Astrocyte (in vitro differentiated cells and primary cell): Measurements from ENCODE around the gene ANGEL2.

ENCODE experiments used
- CTCF ChIP-seq: IDR thresholded peaks from 2 replicates; pipeline ENCODE4 v1.5.1; 2011; ENCODE audit warnings: low read depth, mild to moderate bottlenecking, inconsistent platforms, low read length, moderate library complexity; ENCODE audit not compliant: insufficient read depth
- EZH2 ChIP-seq: IDR thresholded peaks from 2 replicates; pipeline ENCODE4 v1.6.1; 2012; ENCODE audit warnings: mild to moderate bottlenecking, low read length, inconsistent platforms; ENCODE audit not compliant: insufficient read depth

DNA sequence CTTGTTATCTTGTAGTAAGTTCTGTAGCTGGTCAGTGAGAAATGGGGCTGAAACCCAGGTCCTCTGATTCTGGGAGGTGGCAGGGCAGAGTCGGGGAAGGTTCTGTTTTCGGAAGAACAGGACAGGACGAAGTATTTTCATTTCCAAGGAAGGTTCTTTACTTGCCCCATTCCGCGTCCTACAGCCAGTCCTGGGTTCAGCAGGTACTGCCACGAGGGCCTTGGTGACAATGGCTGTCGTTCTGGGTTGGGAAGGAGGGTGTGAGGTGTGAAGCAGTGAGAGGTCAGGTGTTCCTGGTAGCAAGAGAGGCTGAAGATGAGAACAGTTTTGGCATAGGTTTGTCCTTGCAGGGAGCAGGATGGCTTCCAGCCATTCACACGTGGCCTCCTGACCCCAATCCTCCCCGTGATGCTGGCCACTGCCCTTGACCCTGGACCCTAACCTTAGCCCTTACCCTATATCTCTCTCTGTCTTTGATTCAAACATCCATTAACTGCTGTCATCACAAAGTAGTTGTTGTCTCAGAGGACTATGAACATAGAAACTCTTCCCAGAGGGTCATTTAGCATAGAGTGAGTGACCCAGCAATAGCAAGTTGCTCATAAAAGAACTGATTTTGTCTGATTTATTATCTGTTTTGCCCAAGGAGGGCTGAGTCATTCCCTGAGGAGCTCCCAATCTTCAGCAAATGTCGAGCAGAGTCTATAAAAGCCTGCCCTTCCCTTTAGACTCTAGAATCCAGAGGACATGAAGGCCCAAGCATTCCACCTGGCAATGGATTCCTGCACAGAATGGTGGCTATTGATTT, 40.4 kb downstream of the ANGEL2 start:
- TF ChIP-seq CTCF (no peak), EZH2 (no peak)
